Measurements from ENCODE around the gene CDC25C.
A peak's percentile ranks its signal among the peaks of the same experiment; 100 is the strongest.

- no peak for TF ChIP-seq POLR2AphosphoS5 (IDR thresholded peaks at IDR 0.05)
- peak; percentile 21 for TF ChIP-seq POLR2A (IDR thresholded peaks at IDR 0.05)
- TF ChIP-seq CTCF (IDR thresholded peaks at IDR 0.05) = no peak
- no peak for TF ChIP-seq EP300 (IDR thresholded peaks at IDR 0.05; ENCODE audit: low read depth)
Observed at GRCh38 chr5:138331449-138332368, at the start of gene CDC25C.

All from transverse colon (tissue), 4 donors.